HepG2 (cell line): Measurements from ENCODE around the gene PNPLA2. TPM values are rescaled to one million over a fixed set of nuclear protein-coding genes. Genes with fewer than 3 reads are reported as not detected.

Experiments used
- ARNT2 ChIP-seq: sonication (generic); formaldehyde crosslinking; IDR thresholded peaks from 2 replicates; pipeline ENCODE4 v1.8.0; 2022; ENCODE audit warnings: mild to moderate bottlenecking, low read depth, missing genetic modification reagents, moderate library complexity
- CC2D1A ChIP-seq: sonication (generic); formaldehyde crosslinking; IDR thresholded peaks from 2 replicates; pipeline ENCODE4 v1.8.1; 2023; ENCODE audit warnings: mild to moderate bottlenecking, missing genetic modification reagents
- HNF1B ChIP-seq: sonication (generic); formaldehyde crosslinking; IDR thresholded peaks from 2 replicates; pipeline ENCODE4 v1.5.1; 2020; ENCODE audit warnings: mild to moderate bottlenecking, moderate library complexity, missing genetic modification reagents
- HNRNPK ChIP-seq: fragments of 200-400 bp; formaldehyde crosslinking; IDR thresholded peaks from 2 replicates; pipeline ENCODE4 v1.6.1; 2018; ENCODE audit warnings: low read length, low read depth, moderate library complexity, mild to moderate bottlenecking; ENCODE audit not compliant: poor library complexity, severe bottlenecking
- IRF1 ChIP-seq: sonication (generic); formaldehyde crosslinking; IDR thresholded peaks from 2 replicates; pipeline ENCODE4 v1.4.0; 2020; ENCODE audit warnings: low read depth, mild to moderate bottlenecking, missing genetic modification reagents
- MAFG ChIP-seq: sonication (generic); formaldehyde crosslinking; IDR thresholded peaks from 2 replicates; pipeline ENCODE4 v1.5.1; 2020; ENCODE audit warnings: mild to moderate bottlenecking, missing genetic modification reagents
- MXD4 ChIP-seq: IDR thresholded peaks from 2 replicates; pipeline ENCODE4 v1.6.1; 2016; ENCODE audit warnings: mild to moderate bottlenecking, missing biosample characterization, missing genetic modification reagents
- SNAI1 ChIP-seq: sonication (generic); formaldehyde crosslinking; IDR thresholded peaks from 2 replicates; pipeline ENCODE4 v1.5.0; 2020; ENCODE audit warnings: mild to moderate bottlenecking, missing genetic modification reagents, borderline replicate concordance
- SP2 ChIP-seq: sonication (generic); formaldehyde crosslinking; IDR thresholded peaks from 2 replicates; pipeline ENCODE4 v1.5.1; 2020; ENCODE audit warnings: mild to moderate bottlenecking, missing genetic modification reagents
- TAF1 ChIP-seq: sonication (generic); formaldehyde crosslinking; IDR thresholded peaks from 2 replicates; pipeline ENCODE4 v1.4.0; 2020; ENCODE audit warnings: missing genetic modification reagents
- TCF7 ChIP-seq: sonication (generic); IDR thresholded peaks from 2 replicates; pipeline ENCODE4 v1.6.1; 2016; ENCODE audit warnings: antibody characterized with exemption, low read depth
- TOE1 ChIP-seq: sonication (generic); formaldehyde crosslinking; IDR thresholded peaks from 2 replicates; pipeline ENCODE4 v1.4.0; 2020; ENCODE audit warnings: mild to moderate bottlenecking, missing genetic modification reagents
- U2AF2 ChIP-seq: fragments of 200-400 bp; formaldehyde crosslinking; IDR thresholded peaks from 2 replicates; pipeline ENCODE4 v1.6.1; 2017; ENCODE audit warnings: low read depth, mild to moderate bottlenecking, low read length
- ZFYVE20 ChIP-seq: sonication (generic); formaldehyde crosslinking; IDR thresholded peaks from 2 replicates; pipeline ENCODE4 v1.8.0; 2023; ENCODE audit warnings: low read depth, mild to moderate bottlenecking, moderate library complexity, missing genetic modification reagents, borderline replicate concordance
- ZHX2 ChIP-seq, 2 experiments: sonication (generic) in 1 of 2; formaldehyde crosslinking in 1 of 2; IDR thresholded peaks; 2 replicates each; pipeline versions ENCODE4 v1.6.1 to v1.9.0; 2014 to 2022; ENCODE audit warnings: antibody characterized with exemption in 1 of 2, borderline replicate concordance in 1 of 2, inconsistent platforms in 1 of 2, low read depth in 1 of 2, missing genetic modification reagents in 1 of 2
- ZKSCAN5 ChIP-seq: sonication (generic); formaldehyde crosslinking; IDR thresholded peaks from 2 replicates; pipeline ENCODE4 v1.5.1; 2020; ENCODE audit warnings: mild to moderate bottlenecking, missing genetic modification reagents
- ZNF557 ChIP-seq: sonication (generic); formaldehyde crosslinking; IDR thresholded peaks from 2 replicates; pipeline ENCODE4 v1.4.0; 2020; ENCODE audit warnings: missing genetic modification reagents
- ZNF720 ChIP-seq: sonication (generic); formaldehyde crosslinking; IDR thresholded peaks from 2 replicates; pipeline ENCODE4 v1.4.0; 2020; ENCODE audit warnings: missing genetic modification reagents
- ZNF773 ChIP-seq: sonication (generic); formaldehyde crosslinking; IDR thresholded peaks from 2 replicates; pipeline ENCODE4 v1.4.0; 2020; ENCODE audit warnings: missing genetic modification reagents, borderline replicate concordance
- ZNF784 ChIP-seq: sonication (generic); formaldehyde crosslinking; IDR thresholded peaks from 2 replicates; pipeline ENCODE4 v1.5.1; 2020; ENCODE audit warnings: missing genetic modification reagents, mild to moderate bottlenecking, borderline replicate concordance
- polyA plus RNA-seq, 8 experiments: library from polyadenylated mRNA; depleted of rRNA in 3 of 8; stranded (reverse) in 7 of 8; unstranded in 1 of 8; fragments of >200 nt; fragmentation: Illumina TruSeq in 4 of 8; extraction: Trizol in 4 of 8; gene quantifications; 2 replicates each; pipeline versions ENCODE4 v1.2.1 to v1.2.3, GENCODE V29; 2011 to 2016; ENCODE audit warnings: low read depth in 4 of 8, missing spikeins in 1 of 8, mixed read lengths in 1 of 8; ENCODE audit not compliant: insufficient read depth in 1 of 8
- total RNA-seq, 5 experiments: library from RNA; depleted of rRNA; stranded (reverse); fragments of >200 nt; fragmentation: Illumina TruSeq; extraction: Trizol; gene quantifications; 2 replicates each; pipeline ENCODE4 v1.2.3, GENCODE V29; 2016; ENCODE audit warnings: low read depth in 1 of 5

Gene PNPLA2
- total and polyA plus RNA-seq, 2 of the 13 experiments (the other 11 are each of a cell fraction or from before 2014, with no cell fraction given), result 10.5 to 43.2 TPM

GRCh38 chr11:830295-831117 lies 11.8 kb downstream of the PNPLA2 start (continued):
- TF ChIP-seq IRF1 (CRISPR knock-in tag) (no peak), TOE1 (no peak), HNF1B (CRISPR knock-in tag) (no peak), ZNF720 (no peak), ZFYVE20 (CRISPR knock-in tag) (no peak), MXD4 (CRISPR knock-in tag) (no peak), ZKSCAN5 (CRISPR knock-in tag) (no peak), SP2 (no peak), TCF7 (no peak), ZNF773 (CRISPR knock-in tag) (no peak), TAF1 (CRISPR knock-in tag) (0 out of 2 replicates have a peak, but pooled peaks have one; percentile 27), ZNF557 (CRISPR knock-in tag) (0 out of 2 replicates have a peak, but pooled peaks have one; percentile 46), ZHX2 (IDR thresholded peaks at IDR 0.05; ENCODE audit: low read depth) (no peak), ZHX2 (CRISPR knock-in tag; IDR thresholded peaks at IDR 0.05; ENCODE audit: borderline replicate concordance) (no peak), MAFG (CRISPR knock-in tag) (no peak), CC2D1A (CRISPR knock-in tag) (no peak), U2AF2 (no peak), ARNT2 (peak; percentile 55; the same call in 1 of the 2 replicates), ZNF784 (no peak), HNRNPK (no peak), SNAI1 (no peak)
